Sigmoid colon (tissue), 7 donors: Measurements from ENCODE around the gene COLEC12. TPM values are rescaled to one million over a fixed set of nuclear protein-coding genes. Genes with fewer than 3 reads are reported as not detected.
A peak's percentile ranks its signal among the peaks of the same experiment; 100 is the strongest.

ENCODE experiments used
- DNase-seq: peaks from one replicate; pipeline ENCODE4 v3.0.0-alpha.2; 2019
- H3K27ac ChIP-seq, 4 donors: fragments of 200-600 bp; sonication (generic); one replicate each; pipeline ENCODE4 v1.5.1; 2016 to 2019; ENCODE audit warnings: mild to moderate bottlenecking in 1 of 4
- H3K27me3 ChIP-seq, 3 donors: fragments of 200-600 bp; sonication (generic); one replicate each; pipeline ENCODE4 v1.5.1; 2019; ENCODE audit warnings: mild to moderate bottlenecking in 1 of 3
- H3K36me3 ChIP-seq, 4 donors: fragments of 200-600 bp; sonication (generic); one replicate each; pipeline ENCODE4 v1.5.1; 2016 to 2019
- H3K4me1 ChIP-seq, 4 donors: fragments of 200-600 bp; sonication (generic); one replicate each; pipeline ENCODE4 v1.5.1; 2017 to 2019
- H3K4me3 ChIP-seq, 4 donors: fragments of 200-600 bp; sonication (generic); one replicate each; pipeline ENCODE4 v1.5.1; 2017 to 2019; ENCODE audit warnings: mild to moderate bottlenecking in 2 of 4, moderate library complexity in 1 of 4
- H3K9me3 ChIP-seq, 4 donors: fragments of 200-600 bp in 3 of 4; sonication (generic) in 3 of 4; one replicate each; pipeline versions ENCODE4 v1.5.1 to v1.6.1; 2013 to 2019
- CTCF ChIP-seq, 4 experiments: fragments of 450-650 bp in 3 of 4; fragments of 200-600 bp in 1 of 4; IDR thresholded peaks; one replicate each; pipeline ENCODE4 v1.5.1; 2016 to 2019; ENCODE audit warnings: antibody characterized with exemption in 4 of 4, mild to moderate bottlenecking in 3 of 4, moderate library complexity in 2 of 4
- EP300 ChIP-seq, 4 donors: sonication (generic); formaldehyde crosslinking; IDR thresholded peaks; one replicate each; pipeline ENCODE4 v1.6.1; 2017; ENCODE audit warnings: antibody characterized with exemption in 4 of 4
- POLR2A ChIP-seq, 2 donors: fragments of 450-650 bp; IDR thresholded peaks; one replicate each; pipeline ENCODE4 v1.6.1; 2016; ENCODE audit warnings: antibody characterized with exemption in 2 of 2, mild to moderate bottlenecking in 2 of 2, moderate library complexity in 2 of 2
- POLR2AphosphoS5 ChIP-seq, 4 donors: sonication (generic); formaldehyde crosslinking; IDR thresholded peaks; one replicate each; pipeline ENCODE4 v1.6.1; 2017; ENCODE audit warnings: antibody characterized with exemption in 4 of 4
- WGBS, 2 donors: extraction: QIAGEN DNeasy Blood & Tissue Kit; methylation state at CpG; one replicate each; pipeline ENCODE4 v1.1.7; 2013; 5-methylcytosine and 5-hydroxymethylcytosine counted together
- intact Hi-C: fragments of 100-400 bp; cut with DNase I; formaldehyde crosslinking; loops from one replicate; pipeline ENCODE4 v1.15.1; 2023
- polyA plus RNA-seq, 3 donors: library from polyadenylated mRNA; stranded (reverse); fragments of 200-250 nt; gene quantifications; one replicate each; pipeline ENCODE4 v1.2.3, GENCODE V29; 2013
- total RNA-seq, 4 donors: library from RNA; depleted of rRNA; stranded (reverse); fragments of >200 nt; gene quantifications; one replicate each; pipeline ENCODE4 v1.1.0, GENCODE V29; 2016
- donor health status: healthy with polysubstance abuse.
- donor health status: Bipolar disorder and iron deficiency.
- donor health status: healthy.

Gene COLEC12
- total and polyA plus RNA-seq, 7 donors = 0.69 to 24.7 (median 15.9) TPM

GRCh38 chr18:452816-453215 lies 47.7 kb downstream of the COLEC12 start:
- no peak for DNase-seq
- H3K4me1 ChIP-seq = peaks cover 0 to 23% (median 21%) of the 10 kb centered on the region in 4 donors
- peaks cover 0 to 12% (median 3%) of the 10 kb centered on the region in 4 donors for H3K9me3 ChIP-seq
- intact Hi-C loops = no loop called here
- no peaks in the 10 kb centered on the region for H3K27me3 ChIP-seq
- no peak overlapping the region for H3K4me3 ChIP-seq
- no peaks in the 10 kb centered on the region for H3K36me3 ChIP-seq
- 49 to 82% methylated on average over 1 of the region's 1 CpG for WGBS, 2 donors
- TF ChIP-seq CTCF (IDR thresholded peaks at IDR 0.05) (no peak), POLR2AphosphoS5 (IDR thresholded peaks at IDR 0.05) (no peak), POLR2A (IDR thresholded peaks at IDR 0.05) (no peak), EP300 (IDR thresholded peaks at IDR 0.05) (no peak)
- no peak overlapping the region for H3K27ac ChIP-seq

- intact Hi-C loops = no loop called here
- H3K9me3 ChIP-seq = peaks cover 0 to 12% (median 3%) of the 10 kb centered on the region in 4 donors
- no peak for DNase-seq
- no peak for TF ChIP-seq EP300 (IDR thresholded peaks at IDR 0.05)
- TF ChIP-seq POLR2AphosphoS5 (IDR thresholded peaks at IDR 0.05) = no peak
- no peak for TF ChIP-seq POLR2A (IDR thresholded peaks at IDR 0.05)
- TF ChIP-seq CTCF (IDR thresholded peaks at IDR 0.05) = no peak
- 15 to 58% methylated on average over 8 of the region's 8 CpGs for WGBS, 2 donors
- peak overlapping the region in 2 of 4 donors; percentile 8 to 46 for H3K27ac ChIP-seq
- no peak overlapping the region for H3K4me3 ChIP-seq
- H3K4me1 ChIP-seq = peaks cover 0 to 5% (median 0%) of the 10 kb centered on the region in 4 donors
- H3K27me3 ChIP-seq = no peaks in the 10 kb centered on the region
- no peaks in the 10 kb centered on the region for H3K36me3 ChIP-seq
Measured at GRCh38 chr18:449374-449773, 51.1 kb downstream of the COLEC12 start.

- Histone ChIP-seq H3K27me3 (no peaks in the 10 kb centered on the region), H3K4me3 (no peak overlapping the region), H3K9me3 (peaks cover 0 to 12% (median 3%) of the 10 kb centered on the region in 4 donors), H3K4me1 (peaks cover 0 to 5% (median 0%) of the 10 kb centered on the region in 4 donors), H3K27ac (no peak overlapping the region), H3K36me3 (no peaks in the 10 kb centered on the region)
- no peak for TF ChIP-seq POLR2A (IDR thresholded peaks at IDR 0.05)
- no peak for TF ChIP-seq CTCF (IDR thresholded peaks at IDR 0.05)
- TF ChIP-seq POLR2AphosphoS5 (IDR thresholded peaks at IDR 0.05) = no peak
- no peak for TF ChIP-seq EP300 (IDR thresholded peaks at IDR 0.05)
- 52 to 56% methylated on average over 5 of the region's 5 CpGs for WGBS, 2 donors
- intact Hi-C loops = no loop called here
- DNase-seq = no peak
Measured at GRCh38 chr18:448116-448790, 52.2 kb downstream of the COLEC12 start.

- DNase-seq = no peak
- peaks cover 0 to 12% (median 3%) of the 10 kb centered on the region in 4 donors for H3K9me3 ChIP-seq
- H3K4me1 ChIP-seq = peaks cover 0 to 5% (median 0%) of the 10 kb centered on the region in 4 donors
- no peak for TF ChIP-seq POLR2A (IDR thresholded peaks at IDR 0.05)
- no peak for TF ChIP-seq EP300 (IDR thresholded peaks at IDR 0.05)
- no peak for TF ChIP-seq CTCF (IDR thresholded peaks at IDR 0.05)
- no peak for TF ChIP-seq POLR2AphosphoS5 (IDR thresholded peaks at IDR 0.05)
- H3K4me3 ChIP-seq = no peak overlapping the region
- intact Hi-C loops = no loop called here
- whole genome bisulfite sequencing, 2 donors = 57 to 60% methylated on average over 5 of the region's 5 CpGs
- H3K27me3 ChIP-seq = no peaks in the 10 kb centered on the region
- H3K27ac ChIP-seq = no peak overlapping the region
- H3K36me3 ChIP-seq = no peaks in the 10 kb centered on the region
Measured at GRCh38 chr18:446941-447560, 53.5 kb downstream of the COLEC12 start.
